Activated CD8-positive, alpha-beta memory T cell treated with anti-CD3 and anti-CD28 coated beads for 1 hour (primary cell): ENCODE results near the gene L1TD1.
"Not testable (repeated sequence)": the region's sequence is repeated elsewhere in the genome, so short reads cannot be mapped to it uniquely, and the experiment has no call there.

ENCODE experiments used
- DNase-seq, 2 donors: peaks; one replicate each; pipeline ENCODE4 v3.0.0-alpha.2; 2020; ENCODE audit warnings: low read depth in 1 of 2; ENCODE audit errors: extremely low read depth in 1 of 2

L1TD1 gene

DNA sequence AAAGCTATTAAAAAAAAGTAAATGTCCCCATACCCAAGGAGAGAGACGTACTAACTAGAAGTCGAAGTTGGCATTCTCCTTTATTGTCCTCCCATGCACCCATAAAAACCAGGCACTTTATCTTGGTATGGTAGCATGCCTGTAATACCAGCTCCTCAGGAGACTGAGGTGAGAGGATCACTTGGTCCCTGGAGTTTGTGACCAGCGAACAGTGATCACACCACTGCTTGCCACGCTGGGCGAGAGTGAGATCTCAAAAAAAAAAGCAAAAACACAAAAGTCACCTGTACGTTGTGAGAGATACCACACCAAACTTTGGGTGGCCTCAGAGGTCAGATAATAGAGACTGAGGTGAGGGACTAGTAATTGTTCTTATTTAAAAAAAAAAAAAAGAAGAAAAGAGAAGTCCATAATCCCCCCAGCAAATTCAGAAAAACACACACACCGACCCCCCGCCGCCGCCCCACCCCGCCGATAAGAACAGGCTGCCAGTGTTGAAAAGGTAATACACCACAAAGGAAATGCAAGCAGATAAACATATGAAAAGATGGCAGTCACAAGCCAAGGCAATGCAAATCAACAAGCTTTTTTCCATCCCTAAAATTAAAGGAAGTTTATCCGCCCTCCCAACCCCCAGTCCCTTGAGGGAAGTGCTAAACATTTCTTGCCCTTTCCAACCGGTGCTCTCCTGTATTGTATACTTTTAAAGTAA is 3.6 kb downstream of the L1TD1 start:
- no peak for DNase-seq

DNA sequence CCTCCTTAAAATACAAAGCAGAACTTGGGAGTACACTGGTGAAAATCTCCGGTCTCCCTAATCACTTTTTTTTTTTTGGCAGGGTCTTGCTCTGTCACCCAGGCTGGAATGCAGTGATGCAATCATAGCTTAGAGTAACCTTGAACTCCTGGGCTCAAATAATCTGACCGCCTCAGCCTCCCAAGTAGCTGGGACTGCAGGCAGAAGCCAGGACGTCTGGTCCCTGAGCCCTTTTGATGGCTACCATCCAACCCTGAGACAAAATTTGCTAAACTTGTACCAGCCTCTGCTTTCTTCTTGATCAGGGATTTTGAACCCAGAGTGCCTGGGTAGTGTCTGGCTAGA is 4.1 kb downstream of the L1TD1 start:
- no peak for DNase-seq

DNA sequence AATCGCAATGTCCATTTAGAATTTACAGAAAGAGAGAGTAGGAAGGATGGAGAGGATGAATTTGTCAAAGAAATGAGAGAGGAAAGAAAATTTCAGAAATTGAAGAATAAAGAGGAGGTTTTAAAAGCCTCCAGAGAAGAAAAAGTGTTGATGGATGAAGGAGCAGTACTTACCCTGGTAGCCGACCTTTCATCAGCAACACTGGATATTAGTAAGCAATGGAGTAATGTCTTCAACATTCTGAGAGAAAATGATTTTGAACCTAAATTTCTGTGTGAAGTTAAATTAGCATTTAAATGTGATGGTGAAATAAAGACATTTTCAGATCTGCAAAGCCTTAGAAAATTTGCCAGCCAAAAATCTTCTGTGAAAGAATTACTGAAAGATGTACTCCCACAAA is 12.5 kb downstream of the L1TD1 start:
- DNase-seq: no peak

DNA sequence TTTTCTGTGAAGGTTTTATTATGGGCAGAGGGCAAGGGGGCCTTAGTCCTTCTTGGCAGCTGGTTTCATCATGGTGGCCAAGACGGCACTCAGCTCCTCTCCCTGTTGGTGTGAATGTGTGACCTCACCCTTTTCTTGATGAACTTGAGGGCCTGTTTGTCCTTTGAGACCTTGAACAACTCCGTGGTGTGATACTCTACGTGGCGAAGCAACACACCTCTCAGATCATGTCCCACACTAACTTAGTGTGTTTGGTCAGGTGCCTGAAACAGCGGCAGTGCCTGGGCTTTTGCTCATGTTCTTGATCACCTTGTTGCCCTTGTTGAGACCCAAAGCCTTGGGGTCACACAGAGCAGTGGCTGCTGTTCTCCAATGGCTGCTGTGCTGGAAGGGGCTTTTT is 13.4 kb downstream of the L1TD1 start:
- no peak for DNase-seq

DNA sequence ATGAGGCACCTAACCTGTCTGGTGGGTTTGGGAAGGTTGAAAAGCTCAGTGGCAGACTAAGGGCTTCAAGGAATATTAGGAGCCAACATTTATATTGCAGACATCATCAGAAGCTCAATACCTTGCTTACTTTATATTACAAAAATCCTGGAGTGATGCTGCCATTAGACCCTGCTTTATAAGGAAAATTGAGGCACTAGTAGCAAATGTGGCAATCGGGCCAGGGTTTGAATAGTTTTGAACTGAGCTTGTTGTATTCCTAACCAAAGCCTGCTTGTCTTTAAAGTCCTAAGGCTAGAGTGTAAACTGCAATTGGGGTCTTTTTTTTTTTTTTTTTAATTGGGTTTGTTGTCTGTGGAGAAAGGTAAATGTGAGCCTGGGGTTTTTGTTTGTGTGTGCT is 14.3 kb downstream of the L1TD1 start:
- DNase-seq: no peak

DNA sequence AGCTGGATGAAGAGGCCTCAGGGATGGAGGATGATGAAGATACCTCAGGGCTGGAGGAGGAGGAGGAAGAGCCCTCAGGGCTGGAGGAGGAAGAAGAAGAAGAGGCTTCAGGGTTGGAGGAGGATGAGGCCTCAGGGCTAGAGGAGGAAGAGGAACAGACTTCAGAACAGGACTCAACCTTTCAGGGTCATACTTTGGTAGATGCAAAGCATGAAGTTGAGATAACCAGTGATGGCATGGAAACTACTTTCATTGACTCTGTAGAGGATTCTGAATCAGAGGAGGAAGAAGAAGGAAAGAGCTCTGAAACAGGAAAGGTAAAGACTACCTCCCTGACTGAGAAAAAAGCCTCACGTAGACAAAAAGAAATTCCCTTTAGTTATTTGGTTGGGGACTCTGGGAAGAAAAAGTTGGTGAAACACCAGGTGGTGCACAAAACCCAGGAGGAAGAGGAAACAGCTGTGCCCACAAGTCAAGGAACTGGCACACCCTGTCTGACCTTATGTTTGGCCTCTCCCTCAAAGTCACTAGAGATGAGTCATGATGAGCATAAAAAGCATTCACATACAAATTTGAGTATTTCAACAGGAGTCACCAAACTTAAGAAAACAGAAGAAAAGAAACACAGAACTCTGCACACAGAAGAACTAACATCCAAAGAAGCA is 15.4 kb downstream of the L1TD1 start:
- DNase-seq: no peak

DNA sequence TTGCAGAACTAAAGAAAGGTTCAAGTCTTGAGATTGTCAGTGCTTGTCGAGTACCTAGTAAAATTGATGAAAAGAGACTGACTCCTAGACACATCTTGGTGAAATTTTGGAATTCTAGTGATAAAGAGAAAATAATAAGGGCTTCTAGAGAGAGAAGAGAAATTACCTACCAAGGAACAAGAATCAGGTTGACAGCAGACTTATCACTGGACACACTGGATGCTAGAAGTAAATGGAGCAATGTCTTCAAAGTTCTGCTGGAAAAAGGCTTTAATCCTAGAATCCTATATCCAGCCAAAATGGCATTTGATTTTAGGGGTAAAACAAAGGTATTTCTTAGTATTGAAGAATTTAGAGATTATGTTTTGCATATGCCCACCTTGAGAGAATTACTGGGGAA is 16.3 kb downstream of the L1TD1 start:
- DNase-seq: no peak

GRCh38 chr1:62212411-62212810 is 17.8 kb downstream of the L1TD1 start:
- DNase-seq: no peak

- DNase-seq: no peak
Observed at GRCh38 chr1:62213075-62213914, 18.6 kb downstream of the L1TD1 start.

DNA sequence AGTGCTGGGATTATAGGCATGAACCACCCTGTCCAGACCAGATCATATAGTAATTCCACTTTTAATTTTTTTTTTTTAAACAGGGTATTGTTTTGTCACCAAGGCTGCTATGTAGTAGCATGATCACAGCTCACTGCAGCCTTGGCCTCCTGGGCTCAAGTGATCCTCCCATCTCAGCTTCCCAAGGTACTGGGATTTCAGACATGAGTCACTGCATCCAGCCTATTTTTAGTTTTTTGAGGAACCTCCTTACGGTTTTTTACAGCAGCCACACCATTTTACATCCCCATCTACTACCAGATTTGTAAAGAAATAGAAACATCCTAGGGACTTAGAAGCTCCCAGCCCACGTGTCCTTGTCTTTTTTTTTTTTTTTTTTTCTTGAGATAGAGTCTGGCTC is 24.0 kb downstream of the L1TD1 start:
- no peak for DNase-seq

DNA sequence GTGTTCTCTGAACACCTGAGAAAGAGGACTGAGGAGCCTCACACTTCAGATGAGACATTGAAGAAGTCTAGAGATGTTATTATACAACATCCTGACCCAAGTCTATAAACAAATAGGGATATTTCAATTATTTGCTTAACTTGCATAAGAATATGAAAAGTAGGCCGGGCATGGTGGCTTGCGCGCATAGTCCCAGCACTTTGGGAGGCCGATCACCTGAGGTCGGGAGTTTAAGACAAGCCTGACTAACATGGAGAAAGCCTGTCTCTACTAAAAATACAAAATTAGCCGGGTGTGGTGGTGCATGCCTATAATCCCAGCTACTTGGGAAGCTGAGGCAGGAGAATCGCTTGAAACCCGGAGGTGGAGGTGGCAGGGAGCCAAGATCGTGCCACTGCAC is 25.8 kb downstream of the L1TD1 start:
- not testable (repeated sequence) for DNase-seq

- DNase-seq: no peak
Observed at GRCh38 chr1:62221171-62221570, 26.5 kb downstream of the L1TD1 start.

- no peak for DNase-seq
Observed at GRCh38 chr1:62222321-62222720, 27.7 kb downstream of the L1TD1 start.

GRCh38 chr1:62224182-62224581 is 29.5 kb downstream of the L1TD1 start:
- no peak for DNase-seq

- DNase-seq: no peak
Observed at GRCh38 chr1:62227496-62227895, 32.8 kb downstream of the L1TD1 start.

- no peak for DNase-seq
Observed at GRCh38 chr1:62228136-62228882, 33.7 kb downstream of the L1TD1 start.

GRCh38 chr1:62228883-62229187 is 34.2 kb downstream of the L1TD1 start:
- no peak for DNase-seq

- no peak for DNase-seq
Observed at GRCh38 chr1:62229468-62229867, 34.8 kb downstream of the L1TD1 start.

DNA sequence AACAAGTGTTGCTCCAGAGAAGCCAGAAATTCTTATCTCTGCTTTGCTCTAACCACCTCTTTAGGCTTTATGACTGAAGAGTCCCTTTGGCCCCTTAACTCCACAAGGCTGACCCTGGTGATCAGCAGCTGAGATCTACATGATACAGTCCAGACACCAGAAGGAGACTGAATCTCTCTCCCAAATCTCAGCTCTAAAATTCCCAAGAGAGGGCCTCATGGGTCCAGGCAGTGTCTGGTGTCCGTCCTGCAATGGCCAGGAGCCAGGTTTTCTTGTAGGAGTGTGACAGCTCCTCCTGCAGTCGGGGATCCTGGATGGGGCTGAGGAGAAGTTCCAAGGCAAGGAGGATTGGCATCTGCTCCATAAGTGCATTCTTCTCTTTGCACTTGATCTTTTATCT is 35.3 kb downstream of the L1TD1 start:
- no peak for DNase-seq

- DNase-seq: no peak
Observed at GRCh38 chr1:62230718-62231117, 36.1 kb downstream of the L1TD1 start.

DNA sequence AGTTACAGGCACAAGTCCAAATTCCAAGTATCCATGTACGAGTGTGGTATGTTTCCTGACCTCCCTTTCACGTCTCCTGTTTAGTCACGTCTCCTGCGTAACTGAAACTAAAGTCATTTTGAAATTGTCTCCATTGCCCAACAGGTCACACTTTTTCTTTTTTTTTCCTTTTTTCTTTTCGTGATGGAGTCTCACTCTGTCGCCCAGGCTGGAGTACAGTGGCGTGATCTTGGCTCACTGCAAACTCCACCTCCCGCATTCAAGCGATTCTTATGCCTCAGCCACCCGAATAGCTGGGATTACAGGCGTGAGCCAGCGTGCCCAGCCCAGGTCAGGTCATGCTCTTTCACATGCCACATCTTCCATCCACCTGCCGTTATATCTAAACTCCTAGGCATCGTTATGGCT is 38.2 kb downstream of the L1TD1 start:
- no peak for DNase-seq
